Brain pericyte (primary cell): ENCODE measurements around the gene IFNA4.
"Not testable (repeated sequence)": the region's sequence is repeated elsewhere in the genome, so short reads cannot be mapped to it uniquely, and the experiment has no call there.

Experiments
- DNase-seq: peaks from one replicate; pipeline ENCODE4 v3.0.0-alpha.2; 2012; ENCODE audit warnings: low read depth, low spot score

The IFNA4 gene

GRCh38 chr9:21166560-21166959 is 20.8 kb downstream of the IFNA4 start, which contains the start of gene IFNA21:
TSS of gene IFNA21 (minus strand) at chr9:21166660. CDS start at chr9:21166612, 48 bp downstream.
- DNase-seq, result not testable (repeated sequence)

GRCh38 chr9:21165516-21165915 is 21.9 kb downstream of the IFNA4 start:
- DNase-seq, result no peak

DNA sequence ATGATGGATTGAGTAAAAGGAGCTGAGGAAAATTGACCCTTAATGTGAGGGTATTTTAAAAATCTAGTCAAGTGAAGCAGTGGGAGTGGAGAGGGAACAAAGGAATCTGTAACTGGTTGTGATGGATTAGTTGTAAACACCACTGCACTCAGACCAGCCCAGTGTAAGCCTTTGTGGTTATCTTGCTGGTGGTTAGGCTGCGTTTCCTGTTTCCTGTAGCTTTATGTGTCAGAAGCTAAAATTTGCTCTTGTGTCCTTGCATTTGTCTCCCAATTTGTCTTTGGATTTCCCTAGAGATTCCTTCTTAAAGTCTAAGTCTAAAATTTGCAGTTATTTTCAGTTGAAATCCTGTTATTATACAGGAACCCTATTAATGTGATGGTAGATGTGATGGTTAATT is 27.2 kb downstream of the IFNA4 start:
- no peak for DNase-seq

GRCh38 chr9:21155501-21155900 is 31.9 kb downstream of the IFNA4 start:
- DNase-seq, result no peak

DNA sequence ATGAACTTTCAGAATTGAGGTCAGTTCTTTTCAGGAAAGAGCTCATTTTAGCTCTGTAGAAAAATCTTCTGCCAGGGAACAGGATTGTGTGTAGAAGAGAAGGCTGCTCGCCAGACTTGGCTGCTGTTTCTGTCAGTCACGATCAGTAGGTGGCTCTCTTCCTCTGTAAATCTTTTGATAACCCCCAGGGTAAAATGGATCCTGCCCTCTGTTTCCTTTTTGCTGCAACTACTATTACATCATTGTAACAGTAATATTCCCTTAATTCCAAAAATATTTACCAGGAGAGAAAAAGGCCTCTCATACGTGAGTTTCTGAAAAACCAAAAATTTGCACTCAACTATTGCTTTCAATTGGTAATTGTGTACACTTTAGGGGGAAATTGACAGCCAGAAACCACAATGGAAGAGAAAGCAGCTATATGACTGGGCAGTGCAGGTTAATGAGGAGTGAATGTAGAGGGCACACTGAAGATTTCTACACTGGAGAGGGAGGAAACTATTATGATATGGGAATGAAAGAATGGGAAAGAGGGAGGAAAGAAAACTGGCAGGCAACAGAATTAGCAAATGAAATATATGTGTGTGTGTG is 33.3 kb downstream of the IFNA4 start:
- no peak for DNase-seq

DNA sequence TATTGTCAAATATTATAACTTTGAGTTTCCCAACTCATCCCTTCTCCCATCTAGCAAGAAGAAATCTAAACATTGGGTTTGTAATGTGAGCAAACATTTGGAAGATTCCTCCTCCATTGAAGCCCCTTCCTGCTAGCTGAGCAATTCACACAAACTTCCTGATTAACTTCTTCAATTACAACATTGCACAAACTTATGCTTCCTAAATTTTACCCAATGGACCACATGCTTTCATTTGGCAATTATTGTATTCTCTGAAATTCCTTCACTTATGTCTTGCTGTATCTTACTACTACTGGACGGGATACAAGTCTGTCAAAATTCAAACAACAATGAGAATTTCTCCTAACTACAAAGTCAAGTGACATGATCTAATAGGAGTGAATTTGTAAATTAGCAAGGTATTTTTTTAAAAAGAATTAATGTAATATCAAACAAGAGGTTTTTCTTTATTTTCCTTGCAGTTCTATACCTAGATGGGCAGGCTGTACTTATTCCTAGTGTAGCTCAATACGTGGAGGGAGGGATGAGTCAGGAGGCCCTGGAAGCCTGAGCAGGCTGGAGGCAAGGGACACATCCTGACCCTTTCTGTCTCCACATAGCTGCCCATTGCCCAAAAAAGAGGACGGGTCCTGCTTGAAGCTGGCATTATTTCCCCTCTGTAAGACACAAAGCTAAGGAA is 33.9 kb downstream of the IFNA4 start:
- DNase-seq, result peak; percentile 5

DNA sequence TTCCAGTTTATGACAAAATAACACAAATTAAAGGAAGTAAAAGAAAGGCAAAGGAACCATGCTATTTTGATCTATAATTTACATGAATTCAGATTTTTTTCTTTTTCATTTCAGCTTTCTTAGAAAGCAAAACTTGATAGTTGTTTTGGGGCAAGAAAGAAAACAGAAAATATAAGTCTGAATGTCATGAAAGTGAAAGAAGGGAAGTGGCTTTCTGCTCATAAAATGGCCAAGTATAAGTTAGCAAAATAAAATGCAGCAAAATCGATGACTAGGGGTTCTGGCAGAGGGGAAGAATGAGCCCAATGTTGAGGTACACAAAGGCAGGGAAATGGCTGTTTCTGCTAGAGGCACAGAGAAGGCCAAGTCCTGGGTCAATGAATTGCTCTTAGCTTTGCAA is 42.8 kb downstream of the IFNA4 start:
- DNase-seq, result no peak

GRCh38 chr9:21141427-21141882 is 45.9 kb downstream of the IFNA4 start, which contains the start of gene IFNW1:
TSS of gene IFNW1 (minus strand) at chr9:21141832. CDS start at chr9:21141570, 262 bp downstream.
- peak; percentile 30 for DNase-seq

- no peak for DNase-seq
Measured at GRCh38 chr9:21137020-21137419, 50.4 kb downstream of the IFNA4 start.
